ENCODE data around the gene MYO1F. TPM values are rescaled to one million over a fixed set of nuclear protein-coding genes. Genes with fewer than 3 reads are reported as not detected.

Gene MYO1F
- total and polyA plus RNA-seq, 12 donors, result 1.7 to 62.5 (median 19.4) TPM

DNA sequence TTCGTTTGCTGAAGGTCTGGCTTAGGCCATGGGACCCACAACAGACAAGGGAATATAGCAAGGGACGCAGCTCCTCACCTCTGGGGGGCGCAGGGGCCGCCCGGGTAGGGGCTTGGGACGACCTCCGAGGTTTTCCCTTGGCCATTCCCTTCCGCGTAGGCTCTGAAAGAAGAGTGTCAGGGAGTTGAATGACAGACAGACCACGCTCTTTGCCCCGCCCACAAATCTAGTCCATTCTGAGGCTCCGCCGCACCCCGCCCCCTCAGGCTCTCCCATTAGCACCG, 51.9 kb downstream of the MYO1F start:
- no peak for DNase-seq
- Histone ChIP-seq H3K4me3 (peak overlapping the region in 2 of 4 donors; percentile 32 to 79), H3K9me3 (replicated peaks in 1 of 3) (no peaks in the 10 kb centered on the region), H3K4me1 (replicated peaks in 1 of 2) (peaks cover 0 to 6% of the 10 kb centered on the region in 2 donors), H3K27me3 (no peaks in the 10 kb centered on the region), H3K27ac (peak overlapping the region; percentile 55 to 87 (median 75)), H3K36me3 (replicated peaks in 1 of 2) (peaks cover 0 to 8% of the 10 kb centered on the region in 2 donors)
- WGBS, 4 donors, result 7 to 25% (median 19%) methylated on average over 12 to 15 of the region's 15 CpGs
- intact Hi-C loops (cut with DNase I), result no loop called here
- peak in 1 of 2 donors; percentile 49 for TF ChIP-seq POLR2A (IDR thresholded peaks at IDR 0.05)
- TF ChIP-seq, protein P1, sequence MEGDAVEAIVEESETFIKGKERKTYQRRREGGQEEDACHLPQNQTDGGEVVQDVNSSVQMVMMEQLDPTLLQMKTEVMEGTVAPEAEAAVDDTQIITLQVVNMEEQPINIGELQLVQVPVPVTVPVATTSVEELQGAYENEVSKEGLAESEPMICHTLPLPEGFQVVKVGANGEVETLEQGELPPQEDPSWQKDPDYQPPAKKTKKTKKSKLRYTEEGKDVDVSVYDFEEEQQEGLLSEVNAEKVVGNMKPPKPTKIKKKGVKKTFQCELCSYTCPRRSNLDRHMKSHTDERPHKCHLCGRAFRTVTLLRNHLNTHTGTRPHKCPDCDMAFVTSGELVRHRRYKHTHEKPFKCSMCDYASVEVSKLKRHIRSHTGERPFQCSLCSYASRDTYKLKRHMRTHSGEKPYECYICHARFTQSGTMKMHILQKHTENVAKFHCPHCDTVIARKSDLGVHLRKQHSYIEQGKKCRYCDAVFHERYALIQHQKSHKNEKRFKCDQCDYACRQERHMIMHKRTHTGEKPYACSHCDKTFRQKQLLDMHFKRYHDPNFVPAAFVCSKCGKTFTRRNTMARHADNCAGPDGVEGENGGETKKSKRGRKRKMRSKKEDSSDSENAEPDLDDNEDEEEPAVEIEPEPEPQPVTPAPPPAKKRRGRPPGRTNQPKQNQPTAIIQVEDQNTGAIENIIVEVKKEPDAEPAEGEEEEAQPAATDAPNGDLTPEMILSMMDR (IDR thresholded peaks at IDR 0.05), result peak in 3 of 6 experiments; percentile 3 to 11 (median 10)

DNA sequence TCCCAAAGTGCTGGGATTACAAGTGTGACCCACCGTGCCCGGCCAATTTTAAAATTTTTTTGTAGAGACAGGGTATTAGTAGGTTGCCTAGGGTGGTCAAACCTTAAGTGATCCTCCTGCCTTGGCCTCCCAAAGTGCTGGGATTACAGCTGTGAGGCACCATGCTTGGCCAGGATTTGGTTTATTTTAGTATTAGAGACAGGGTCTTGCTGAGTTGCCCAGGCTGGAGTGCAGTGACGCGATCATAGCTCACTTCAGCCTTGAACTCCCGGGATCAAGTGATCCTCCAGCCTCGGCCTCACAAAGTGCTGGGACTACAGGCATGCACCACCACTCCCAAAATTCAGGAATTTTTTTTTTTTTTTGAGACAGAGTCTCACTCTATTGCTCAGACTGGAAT, 57.9 kb downstream of the MYO1F start:
- Histone ChIP-seq H3K36me3 (replicated peaks in 1 of 2) (no peaks in the 10 kb centered on the region), H3K4me1 (replicated peaks in 1 of 2) (peaks cover 7 to 9% of the 10 kb centered on the region in 2 donors), H3K27ac (no peak overlapping the region), H3K4me3 (no peak overlapping the region), H3K9me3 (replicated peaks in 1 of 3) (no peaks in the 10 kb centered on the region), H3K27me3 (no peaks in the 10 kb centered on the region)
- DNase-seq, result no peak
- intact Hi-C loops (cut with DNase I), result no loop called here
- TF ChIP-seq POLR2A (IDR thresholded peaks at IDR 0.05), result no peak
- TF ChIP-seq, protein P1 (IDR thresholded peaks at IDR 0.05), result no peak
- 85 to 96% (median 89%) methylated on average over 6 of the region's 6 CpGs for WGBS, 4 donors

DNA sequence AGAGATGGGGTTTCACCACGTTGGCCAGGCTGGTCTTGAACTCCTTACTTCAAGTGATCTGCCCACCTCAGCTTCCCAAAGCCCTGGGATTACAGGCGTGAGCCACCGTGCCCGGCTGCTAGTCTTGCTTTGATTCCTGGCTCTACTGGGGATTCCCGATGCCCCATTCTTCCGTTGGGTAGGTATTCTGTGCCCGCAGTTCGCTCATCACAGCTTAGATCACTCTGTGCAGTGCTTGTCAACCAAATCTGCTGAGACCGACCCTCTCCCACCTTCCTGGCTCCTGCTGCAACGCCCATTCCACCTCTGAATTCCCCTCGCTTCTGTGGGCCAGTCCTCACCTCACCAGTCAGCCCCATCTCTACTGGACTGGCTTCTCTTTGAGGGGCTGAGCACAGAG, 58.7 kb downstream of the MYO1F start:
- TF ChIP-seq POLR2A (IDR thresholded peaks at IDR 0.05), result no peak
- TF ChIP-seq, protein P1 (IDR thresholded peaks at IDR 0.05), result no peak
- Histone ChIP-seq H3K4me3 (no peak overlapping the region), H3K27me3 (no peaks in the 10 kb centered on the region), H3K9me3 (replicated peaks in 1 of 3) (no peaks in the 10 kb centered on the region), H3K36me3 (replicated peaks in 1 of 2) (no peaks in the 10 kb centered on the region), H3K27ac (peak overlapping the region in 2 of 5 donors; percentile 67 to 79), H3K4me1 (replicated peaks in 1 of 2) (peaks cover 8 to 11% of the 10 kb centered on the region in 2 donors)
- intact Hi-C loops (cut with DNase I), result no loop called here
- 86 to 93% (median 90%) methylated on average over 10 to 11 of the region's 11 CpGs for WGBS, 4 donors
- DNase-seq, result no peak

DNA sequence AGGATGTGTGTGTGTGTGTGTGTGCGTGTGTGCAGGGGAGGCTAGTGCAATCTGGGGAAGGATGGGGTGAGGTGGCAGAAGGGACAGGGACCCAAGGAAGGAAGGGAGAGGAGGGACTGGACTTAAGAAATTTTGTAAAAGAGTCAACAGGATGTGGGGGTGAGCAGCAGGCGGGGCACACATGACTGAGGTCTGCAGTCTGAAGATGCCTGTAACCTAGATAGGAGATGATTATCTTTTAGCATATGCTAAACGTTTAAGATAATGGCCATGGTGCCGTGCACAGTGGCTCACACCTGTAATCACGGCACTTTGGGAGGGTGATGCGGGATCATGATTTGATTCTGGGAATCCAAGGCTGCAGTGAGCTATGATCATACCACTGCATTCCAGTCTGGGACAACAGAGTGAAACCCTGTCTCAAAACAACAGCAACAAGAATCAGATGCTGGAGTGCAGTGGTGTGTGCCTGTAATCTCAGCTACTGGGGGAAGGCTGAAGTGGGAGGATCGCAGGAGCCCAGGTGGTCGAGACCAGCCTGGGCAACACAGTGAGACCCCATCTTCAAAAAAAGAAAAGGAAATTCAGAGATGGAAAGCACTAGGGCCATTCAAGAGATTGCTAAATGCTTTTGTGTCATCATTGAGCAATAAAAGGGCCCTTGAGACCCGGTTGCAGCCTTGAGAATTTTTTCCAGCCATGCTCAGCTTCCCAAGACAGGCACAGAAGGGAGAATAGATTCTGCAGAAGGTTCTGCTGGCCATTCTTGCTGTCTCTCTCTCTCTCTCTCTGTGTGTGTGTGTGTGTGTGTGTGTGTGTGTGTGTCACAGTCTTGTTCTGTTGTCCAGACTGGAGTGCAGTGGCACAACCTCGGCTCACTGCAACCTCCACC, 59.4 kb downstream of the MYO1F start:
- H3K27me3 ChIP-seq, result no peaks in the 10 kb centered on the region
- WGBS, 4 donors, result 25 to 43% (median 38%) methylated on average over 8 to 10 of the region's 10 CpGs
- no peak overlapping the region for H3K4me3 ChIP-seq
- H3K9me3 ChIP-seq (replicated peaks in 1 of 3), result no peaks in the 10 kb centered on the region
- TF ChIP-seq, protein P1 (IDR thresholded peaks at IDR 0.05), result no peak
- no peak for TF ChIP-seq POLR2A (IDR thresholded peaks at IDR 0.05)
- H3K27ac ChIP-seq, result peak overlapping the region in 2 of 5 donors; percentile 67 to 79
- DNase-seq, result peak in 3 of 7 donors; percentile 43 to 55 (median 49)
- H3K36me3 ChIP-seq (replicated peaks in 1 of 2), result no peaks in the 10 kb centered on the region
- intact Hi-C loops (cut with DNase I), result no loop called here
- H3K4me1 ChIP-seq (replicated peaks in 1 of 2), result peaks cover 15 to 18% of the 10 kb centered on the region in 2 donors
